IMR-90 (cell line): ENCODE data around the gene SLC13A5. TPM values are rescaled to one million over a fixed set of nuclear protein-coding genes. Genes with fewer than 3 reads are reported as not detected.

Experiments used
- ATAC-seq: fragments of 200-7000 bp; cut with Tn5 transposase; 2 replicates; pipeline ENCODE4 v1.9.1; 2020; ENCODE audit warnings: low read depth, mild to moderate bottlenecking, moderate library complexity
- BruUV-seq: library from RNA; stranded (reverse); fragments of 400-500 nt; replicated peaks from 2 replicates; lab custom pipeline; 2021; lab: Mats Ljungman, UMichigan
- CTCF ChIA-PET: fragments of 300-600 bp; formaldehyde crosslinking; extraction: SDS; loops from one replicate; lab custom pipeline; 2021; ENCODE audit warnings: antibody characterized with exemption; lab: Yijun Ruan, JAX
- POLR2A ChIA-PET: fragments of 300-600 bp; sonication (Branson Sonifier 250); formaldehyde crosslinking; loops from one replicate; lab custom pipeline; 2022; ENCODE audit warnings: antibody characterized with exemption; ENCODE audit not compliant: unreplicated experiment; lab: Charles Lee
- DNase-seq: peaks from one replicate; pipeline ENCODE4 v3.0.0; 2013
- H2AFZ ChIP-seq: replicated peaks from 2 replicates; pipeline ENCODE3; 2013; ENCODE audit warnings: low read length, mild to moderate bottlenecking; ENCODE audit not compliant: poor library complexity
- H2AK5ac ChIP-seq: 2 replicates; pipeline ENCODE4 v1.6.1; 2013; ENCODE audit warnings: low read depth, low read length, inconsistent platforms
- H2AK9ac ChIP-seq: replicated peaks from 2 replicates; pipeline ENCODE3; 2013; ENCODE audit warnings: mild to moderate bottlenecking, low read depth, low read length, moderate library complexity; ENCODE audit not compliant: poor library complexity
- H2BK120ac ChIP-seq: 2 replicates; pipeline ENCODE4 v1.6.1; 2013; ENCODE audit warnings: low read depth, low read length, inconsistent platforms
- H2BK15ac ChIP-seq: 3 replicates; pipeline ENCODE4 v1.6.1; 2013; ENCODE audit warnings: low read depth, low read length, inconsistent platforms
- H2BK20ac ChIP-seq: 2 replicates; pipeline ENCODE4 v1.6.1; 2013; ENCODE audit warnings: low read depth, mild to moderate bottlenecking, inconsistent platforms, low read length, moderate library complexity
- H2BK5ac ChIP-seq: 2 replicates; pipeline ENCODE4 v1.6.1; 2013; ENCODE audit warnings: mild to moderate bottlenecking, low read depth, low read length, inconsistent platforms; ENCODE audit not compliant: poor library complexity, severe bottlenecking
- H3K14ac ChIP-seq: replicated peaks from 2 replicates; pipeline ENCODE4 v1.6.1; 2013; ENCODE audit warnings: low read depth, low read length, inconsistent platforms
- H3K18ac ChIP-seq: 2 replicates; pipeline ENCODE4 v1.6.1; 2013; ENCODE audit warnings: low read depth, low read length, control low read depth
- H3K23ac ChIP-seq: 2 replicates; pipeline ENCODE4 v1.6.1; 2013; ENCODE audit warnings: low read depth, low read length, inconsistent platforms
- H3K27ac ChIP-seq: 2 replicates; pipeline ENCODE4 v1.5.1; 2013; ENCODE audit warnings: mild to moderate bottlenecking, control low read depth, low read length; ENCODE audit not compliant: insufficient read depth
- H3K27me3 ChIP-seq: 2 replicates; pipeline ENCODE4 v1.6.1; 2013; ENCODE audit warnings: low read length; ENCODE audit not compliant: control insufficient read depth, insufficient read depth
- H3K36me3 ChIP-seq: 2 replicates; pipeline ENCODE4 v1.6.1; 2013; ENCODE audit warnings: low read length, mixed read lengths; ENCODE audit not compliant: control insufficient read depth, insufficient read depth
- H3K4ac ChIP-seq: 2 replicates; pipeline ENCODE4 v1.6.1; 2013; ENCODE audit warnings: low read depth, low read length, inconsistent platforms
- H3K4me1 ChIP-seq: 2 replicates; pipeline ENCODE4 v1.6.1; 2013; ENCODE audit warnings: low read length, mixed read lengths; ENCODE audit not compliant: control insufficient read depth, insufficient read depth
- H3K4me2 ChIP-seq: 2 replicates; pipeline ENCODE4 v1.6.1; 2013; ENCODE audit warnings: low read depth, mild to moderate bottlenecking, control low read depth, low read length, moderate library complexity
- H3K4me3 ChIP-seq: 2 replicates; pipeline ENCODE4 v1.5.1; 2013; ENCODE audit warnings: low read depth, mild to moderate bottlenecking, control low read depth, low read length, moderate library complexity; ENCODE audit not compliant: insufficient read depth
- H3K56ac ChIP-seq: 2 replicates; pipeline ENCODE4 v1.6.1; 2013; ENCODE audit warnings: low read length, inconsistent platforms; ENCODE audit not compliant: insufficient read depth; ENCODE audit errors: extremely low read depth
- H3K79me1 ChIP-seq, 2 experiments: 2 replicates each; pipeline ENCODE4 v1.6.1; 2013; ENCODE audit warnings: low read length in 2 of 2, inconsistent platforms in 1 of 2, low read depth in 1 of 2
- H3K9ac ChIP-seq: 2 replicates; pipeline ENCODE4 v1.6.1; 2013; ENCODE audit warnings: low read depth, low read length, control low read depth
- H3K9me1 ChIP-seq: 2 replicates; pipeline ENCODE4 v1.6.1; 2013; ENCODE audit warnings: low read length, inconsistent platforms; ENCODE audit not compliant: insufficient read depth
- H3K9me3 ChIP-seq: 2 replicates; pipeline ENCODE4 v1.6.1; 2013; ENCODE audit warnings: low read length; ENCODE audit not compliant: control insufficient read depth, insufficient read depth
- H4K20me1 ChIP-seq: 2 replicates; pipeline ENCODE4 v1.6.1; 2013; ENCODE audit warnings: low read length, inconsistent platforms; ENCODE audit not compliant: insufficient read depth
- H4K5ac ChIP-seq: 2 replicates; pipeline ENCODE4 v1.6.1; 2013; ENCODE audit warnings: mild to moderate bottlenecking, low read depth, low read length, control low read depth
- H4K8ac ChIP-seq, 2 experiments: 2 replicates each; pipeline ENCODE4 v1.6.1; 2013; ENCODE audit warnings: low read depth in 2 of 2, low read length in 2 of 2, control low read depth in 1 of 2, inconsistent platforms in 1 of 2
- H4K91ac ChIP-seq: 2 replicates; pipeline ENCODE4 v1.6.1; 2013; ENCODE audit warnings: low read depth, low read length, inconsistent platforms; ENCODE audit not compliant: insufficient read depth
- BHLHE40 ChIP-seq: fragments of 150-350 bp; IDR thresholded peaks from 2 replicates; pipeline ENCODE4 v1.6.1; 2016; ENCODE audit warnings: mild to moderate bottlenecking, low read depth, low read length
- CEBPB ChIP-seq: IDR thresholded peaks from 2 replicates; pipeline ENCODE4 v1.6.1; 2012; ENCODE audit warnings: low read depth, low read length, improper control_type of control experiment
- CHD1 ChIP-seq: IDR thresholded peaks from 2 replicates; pipeline ENCODE4 v1.6.1; 2012; ENCODE audit warnings: low read depth, low read length, improper control_type of control experiment
- CTCF ChIP-seq: conservative IDR thresholded peaks from 2 replicates; pipeline ENCODE4 v1.5.1; 2012; ENCODE audit warnings: mild to moderate bottlenecking, low read depth, low read length, improper control_type of control experiment
- ELK1 ChIP-seq: fragments of 150-350 bp; IDR thresholded peaks from 2 replicates; pipeline ENCODE4 v1.6.1; 2016; ENCODE audit warnings: low read depth, mild to moderate bottlenecking, low read length, moderate library complexity, borderline replicate concordance
- MAFK ChIP-seq: IDR thresholded peaks from 2 replicates; pipeline ENCODE4 v1.6.1; 2012; ENCODE audit warnings: low read depth, low read length, improper control_type of control experiment
- MAZ ChIP-seq: IDR thresholded peaks from 2 replicates; pipeline ENCODE4 v1.6.1; 2012; ENCODE audit warnings: low read depth, mild to moderate bottlenecking, low read length, improper control_type of control experiment, moderate library complexity, borderline replicate concordance
- MXI1 ChIP-seq: IDR thresholded peaks from 2 replicates; pipeline ENCODE4 v1.6.1; 2012; ENCODE audit warnings: low read depth, mild to moderate bottlenecking, low read length, moderate library complexity, borderline replicate concordance
- NFE2L2 ChIP-seq: fragments of 150-350 bp; IDR thresholded peaks from 2 replicates; pipeline ENCODE4 v1.6.1; 2016; ENCODE audit warnings: low read depth, mild to moderate bottlenecking, low read length
- POLR2A ChIP-seq: IDR thresholded peaks from 2 replicates; pipeline ENCODE4 v1.6.1; 2012; ENCODE audit warnings: mild to moderate bottlenecking, low read depth, low read length
- RAD21 ChIP-seq: IDR thresholded peaks from 2 replicates; pipeline ENCODE4 v1.6.1; 2012; ENCODE audit warnings: low read length, improper control_type of control experiment
- RCOR1 ChIP-seq: IDR thresholded peaks from 2 replicates; pipeline ENCODE4 v1.6.1; 2012; ENCODE audit warnings: mild to moderate bottlenecking, low read length, improper control_type of control experiment; ENCODE audit not compliant: insufficient replicate concordance
- RFX5 ChIP-seq: IDR thresholded peaks from 2 replicates; pipeline ENCODE4 v1.8.0; 2012; ENCODE audit warnings: low read depth, mild to moderate bottlenecking, low read length, moderate library complexity
- SMC3 ChIP-seq: fragments of 150-350 bp; IDR thresholded peaks from 2 replicates; pipeline ENCODE4 v1.6.1; 2016; ENCODE audit warnings: low read depth, mild to moderate bottlenecking, antibody characterized with exemption, low read length, moderate library complexity
- WGBS, 2 experiments: methylation state at CpG; one replicate each; pipeline versions ENCODE4 v1.1.5 to v1.1.7; 2013; ENCODE audit warnings: missing lambda C conversion rate in 2 of 2; ENCODE audit not compliant: insufficient read length in 1 of 2; ENCODE audit errors: extremely low coverage in 2 of 2; 5-methylcytosine and 5-hydroxymethylcytosine counted together
- dilution Hi-C: fragments of 300-500 bp; cut with HindIII; formaldehyde crosslinking; loops from one replicate; pipeline ENCODE4 v1.14.3; 2018; ENCODE audit warnings: low sequenced_read_pairs; ENCODE audit not compliant: unreplicated experiment
- in situ Hi-C: fragments of 300-500 bp; cut with MboI; formaldehyde crosslinking; loops from 3 replicates; pipeline ENCODE4 v1.14.3; 2019; ENCODE audit warnings: low sequenced_read_pairs, inconsistent platforms, mixed read lengths
- intact Hi-C: fragments of 100-400 bp; cut with micrococcal nuclease; formaldehyde crosslinking; loops from 2 replicates; pipeline ENCODE4 v1.10.0; 2022
- polyA plus RNA-seq, 3 experiments: library from polyadenylated mRNA; depleted of rRNA; stranded (reverse); fragments of >200 nt; gene quantifications; 2 replicates each; pipeline ENCODE4 v1.2.3, GENCODE V29; 2012; ENCODE audit warnings: low replicate concordance in 1 of 3
- total RNA-seq: library from RNA; depleted of rRNA; stranded (reverse); fragments of >200 nt; gene quantifications from 2 replicates; pipeline ENCODE4 v1.2.3, GENCODE V29; 2012
- TF ChIP-seq, protein P1 (sequence below): fragments of 150-350 bp; IDR thresholded peaks from 2 replicates; pipeline ENCODE4 v1.6.1; 2017; ENCODE audit warnings: mild to moderate bottlenecking, antibody characterized with exemption, low read length, low read depth

SLC13A5 gene
- total and polyA plus RNA-seq, 2 of the 4 experiments (the other 2 are of a cell fraction): not detected

GRCh38 chr17:6757747-6758146, 44.6 kb upstream of the SLC13A5 start:
- no peak overlapping the region for H2BK5ac ChIP-seq
- dilution Hi-C loops: no loop called here
- H3K27ac ChIP-seq: no peak overlapping the region
- ATAC-seq (no peak), DNase-seq (no peak)
- no peak overlapping the region for H3K4ac ChIP-seq
- H3K14ac ChIP-seq: no peak overlapping the region
- POLR2A ChIA-PET: no interaction called here
- no peak overlapping the region for H2BK120ac ChIP-seq
- no peaks in the 10 kb centered on the region for H3K9me3 ChIP-seq
- intact Hi-C loops: loop anchor here (10.0 kb wide), 1 partner anchor 93 kb away; no protein-coding TSS in a partner anchor
- no peak overlapping the region for H2BK15ac ChIP-seq
- H3K4me2 ChIP-seq: no peak overlapping the region
- H2AK9ac ChIP-seq: no peak overlapping the region
- H3K9ac ChIP-seq: no peak overlapping the region
- no peak overlapping the region for H2BK20ac ChIP-seq
- no peak overlapping the region for H3K4me3 ChIP-seq
- H3K9me1 ChIP-seq: peaks cover 6% of the 10 kb centered on the region
- H2AFZ ChIP-seq: no peak overlapping the region
- WGBS, 2 experiments: no CpG with 5 or more reads among the region's 2 CpGs
- H4K91ac ChIP-seq: no peak overlapping the region
- no peak overlapping the region for H4K5ac ChIP-seq
- no peaks in the 10 kb centered on the region; the same call in 1 of the 2 replicates for H3K27me3 ChIP-seq
- H3K79me1 ChIP-seq: no peaks in the 10 kb centered on the region
- H3K36me3 ChIP-seq: no peaks in the 10 kb centered on the region
- CTCF ChIA-PET: no interaction called here
- H3K4me1 ChIP-seq: peaks cover 9% of the 10 kb centered on the region
- no peak overlapping the region for H3K23ac ChIP-seq
- H2AK5ac ChIP-seq: no peak overlapping the region
- no peak overlapping the region for H4K8ac ChIP-seq
- no peak overlapping the region for H3K18ac ChIP-seq
- BruUV-seq: no TSS peak
- no peak overlapping the region for H3K56ac ChIP-seq
- no peaks in the 10 kb centered on the region for H4K20me1 ChIP-seq
- TF ChIP-seq CTCF: no peak
- TF ChIP-seq ELK1: no peak
- no peak for TF ChIP-seq NFE2L2
- no peak for TF ChIP-seq SMC3
- no peak for TF ChIP-seq RCOR1
- no peak for TF ChIP-seq RFX5
- no peak for TF ChIP-seq POLR2A
- no peak for TF ChIP-seq MXI1
- TF ChIP-seq CHD1: no peak
- TF ChIP-seq MAZ: no peak
- TF ChIP-seq RAD21: no peak
- no peak for TF ChIP-seq BHLHE40
- no peak for TF ChIP-seq MAFK
- TF ChIP-seq, protein P1, sequence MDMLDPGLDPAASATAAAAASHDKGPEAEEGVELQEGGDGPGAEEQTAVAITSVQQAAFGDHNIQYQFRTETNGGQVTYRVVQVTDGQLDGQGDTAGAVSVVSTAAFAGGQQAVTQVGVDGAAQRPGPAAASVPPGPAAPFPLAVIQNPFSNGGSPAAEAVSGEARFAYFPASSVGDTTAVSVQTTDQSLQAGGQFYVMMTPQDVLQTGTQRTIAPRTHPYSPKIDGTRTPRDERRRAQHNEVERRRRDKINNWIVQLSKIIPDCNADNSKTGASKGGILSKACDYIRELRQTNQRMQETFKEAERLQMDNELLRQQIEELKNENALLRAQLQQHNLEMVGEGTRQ: no peak
- TF ChIP-seq CEBPB: no peak
- in situ Hi-C loops: no loop called here
